ENCODE measurements around the gene PLD3.

- TF ChIP-seq EZH2phosphoT487 (IDR thresholded peaks at IDR 0.05; ENCODE audit: borderline replicate concordance) (no peak), CTCF (conservative IDR thresholded peaks at IDR 0.05; ENCODE audit: low read length) (no peak)
These were observed 15.8 kb upstream of the PLD3 start for GRCh38 chr19:40332669-40333068.

Data from Loucy (cell line).